PC-3 (cell line): Measurements from ENCODE around the gene MRRF.

Experiments used
- EZH2phosphoT487 ChIP-seq: fragments of 300-600 bp; sonication (generic); IDR thresholded peaks from 2 replicates; pipeline ENCODE4 v1.6.1; 2018; ENCODE audit warnings: mild to moderate bottlenecking, antibody characterized with exemption, low read length, borderline replicate concordance
- TF ChIP-seq, protein P1 (sequence below): fragments of 300-600 bp; sonication (generic); conservative IDR thresholded peaks from 2 replicates; pipeline ENCODE4 v1.5.1; 2017; ENCODE audit warnings: antibody characterized with exemption, low read depth, mild to moderate bottlenecking, low read length

DNA sequence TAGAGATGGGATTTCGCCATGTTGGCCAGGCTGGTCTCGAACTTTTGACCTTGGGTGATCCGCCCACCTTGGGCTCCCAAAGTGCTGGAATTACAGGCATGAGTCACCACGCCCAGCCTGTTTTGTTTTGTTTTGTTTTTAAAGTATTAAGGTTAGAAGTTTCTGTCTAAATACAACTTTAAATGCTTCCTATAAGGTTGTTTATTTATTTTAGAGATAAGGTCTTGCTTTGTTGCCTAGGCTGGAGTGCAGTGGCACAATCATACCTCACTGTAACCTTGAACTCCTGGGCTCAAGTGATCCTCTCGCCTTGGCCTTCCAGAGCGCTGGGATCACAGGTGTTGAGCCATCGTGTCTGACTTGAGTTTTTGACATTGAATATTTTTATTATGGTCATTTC is 11.4 kb downstream of the MRRF start:
- TF ChIP-seq, protein P1, sequence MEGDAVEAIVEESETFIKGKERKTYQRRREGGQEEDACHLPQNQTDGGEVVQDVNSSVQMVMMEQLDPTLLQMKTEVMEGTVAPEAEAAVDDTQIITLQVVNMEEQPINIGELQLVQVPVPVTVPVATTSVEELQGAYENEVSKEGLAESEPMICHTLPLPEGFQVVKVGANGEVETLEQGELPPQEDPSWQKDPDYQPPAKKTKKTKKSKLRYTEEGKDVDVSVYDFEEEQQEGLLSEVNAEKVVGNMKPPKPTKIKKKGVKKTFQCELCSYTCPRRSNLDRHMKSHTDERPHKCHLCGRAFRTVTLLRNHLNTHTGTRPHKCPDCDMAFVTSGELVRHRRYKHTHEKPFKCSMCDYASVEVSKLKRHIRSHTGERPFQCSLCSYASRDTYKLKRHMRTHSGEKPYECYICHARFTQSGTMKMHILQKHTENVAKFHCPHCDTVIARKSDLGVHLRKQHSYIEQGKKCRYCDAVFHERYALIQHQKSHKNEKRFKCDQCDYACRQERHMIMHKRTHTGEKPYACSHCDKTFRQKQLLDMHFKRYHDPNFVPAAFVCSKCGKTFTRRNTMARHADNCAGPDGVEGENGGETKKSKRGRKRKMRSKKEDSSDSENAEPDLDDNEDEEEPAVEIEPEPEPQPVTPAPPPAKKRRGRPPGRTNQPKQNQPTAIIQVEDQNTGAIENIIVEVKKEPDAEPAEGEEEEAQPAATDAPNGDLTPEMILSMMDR: no peak
- TF ChIP-seq EZH2phosphoT487: no peak
